NCI-H146 (cell line): ENCODE measurements around the gene AGL.
"Not testable (repeated sequence)": the region's sequence is repeated elsewhere in the genome, so short reads cannot be mapped to it uniquely, and the experiment has no call there.

Source experiments
- DNase-seq: peaks from one replicate; lab custom pipeline; 2025; lab: John Stamatoyannopoulos, UW

Gene AGL

DNA sequence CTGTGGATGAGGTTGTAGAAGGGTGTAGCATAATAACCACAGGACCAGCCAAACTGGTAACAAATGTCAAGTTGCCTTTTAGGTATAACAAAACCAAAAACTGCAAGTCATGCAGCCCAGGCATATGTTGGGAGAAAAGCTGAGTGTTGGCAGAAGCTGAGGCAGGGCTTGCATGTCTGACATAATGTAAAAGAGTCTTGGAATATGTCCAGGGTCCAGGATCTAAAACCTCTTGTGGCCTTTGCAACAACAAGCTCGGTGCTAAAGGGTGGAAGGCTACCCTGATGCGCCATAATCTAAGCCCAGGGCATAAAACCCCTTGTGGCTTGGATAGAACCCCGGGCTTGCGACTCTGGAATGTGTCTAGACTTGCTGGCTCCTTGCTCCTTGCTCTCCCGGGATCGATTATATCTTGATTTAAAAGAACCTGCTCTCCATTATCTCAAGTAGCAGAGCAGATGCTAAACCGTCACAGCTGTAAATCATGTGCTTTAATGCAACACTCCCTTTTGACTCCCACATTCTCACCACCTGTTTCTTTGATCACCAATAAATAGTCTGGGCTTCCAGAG, 93.1 kb downstream of the AGL start:
- no peak for DNase-seq

DNA sequence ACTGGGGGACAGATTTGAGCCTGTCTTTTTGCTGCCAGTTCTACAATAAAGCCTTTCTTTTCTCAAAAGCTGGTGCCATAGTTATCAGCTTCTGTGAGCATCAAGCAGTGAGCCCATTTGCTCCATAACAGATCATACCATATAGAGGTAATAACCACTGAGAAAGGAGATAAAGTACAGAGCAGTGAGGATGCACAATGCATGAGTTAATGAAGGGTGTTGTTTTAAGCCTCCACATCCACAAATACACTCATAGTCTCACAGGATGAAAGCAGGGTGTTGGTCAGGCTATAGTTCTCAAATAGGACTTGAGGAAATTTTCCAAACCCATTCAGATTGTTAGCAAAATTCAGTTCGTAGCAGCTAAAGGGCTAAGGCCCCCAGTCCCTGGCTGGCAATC, 94.0 kb downstream of the AGL start:
- no peak for DNase-seq

DNA sequence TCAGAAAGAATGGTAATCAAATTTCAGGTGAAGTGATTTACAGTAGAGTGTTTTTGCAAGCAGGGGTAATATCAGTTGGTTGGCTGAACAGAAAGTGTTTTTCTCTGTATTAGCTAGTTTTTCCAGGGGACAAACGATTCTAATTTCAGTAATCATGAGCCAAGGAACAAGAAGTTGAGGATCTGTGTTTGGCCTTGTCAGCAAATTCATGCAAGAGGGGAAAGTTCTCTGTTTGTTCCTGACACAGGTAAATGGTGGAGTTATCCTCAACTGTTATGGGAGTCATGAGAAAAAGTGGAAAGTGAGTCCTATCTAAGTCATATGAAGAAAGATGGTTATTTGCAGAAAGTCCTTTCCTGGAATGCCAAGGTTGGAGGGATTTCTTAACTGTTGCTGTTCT, 95.0 kb downstream of the AGL start:
- no peak for DNase-seq

DNA sequence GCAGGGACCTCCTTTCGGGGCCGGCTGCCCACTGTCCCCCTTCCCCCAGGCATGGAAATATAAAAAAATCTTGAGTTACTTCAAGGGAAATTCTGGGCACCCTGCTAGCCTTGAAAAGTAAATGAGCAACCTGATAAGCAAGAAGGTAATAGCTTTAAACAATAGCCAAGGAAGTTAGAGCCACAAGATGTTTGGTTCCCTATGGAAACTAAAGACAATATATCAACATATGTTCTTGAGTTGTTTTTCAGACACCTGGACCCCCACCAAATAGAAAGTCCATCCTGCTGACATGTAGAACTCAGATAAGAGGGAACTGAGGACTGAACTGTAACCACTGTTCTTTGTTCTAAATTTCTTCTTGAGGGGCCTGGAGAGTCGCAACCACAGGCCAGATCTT, 100.3 kb downstream of the AGL start:
- no peak for DNase-seq

DNA sequence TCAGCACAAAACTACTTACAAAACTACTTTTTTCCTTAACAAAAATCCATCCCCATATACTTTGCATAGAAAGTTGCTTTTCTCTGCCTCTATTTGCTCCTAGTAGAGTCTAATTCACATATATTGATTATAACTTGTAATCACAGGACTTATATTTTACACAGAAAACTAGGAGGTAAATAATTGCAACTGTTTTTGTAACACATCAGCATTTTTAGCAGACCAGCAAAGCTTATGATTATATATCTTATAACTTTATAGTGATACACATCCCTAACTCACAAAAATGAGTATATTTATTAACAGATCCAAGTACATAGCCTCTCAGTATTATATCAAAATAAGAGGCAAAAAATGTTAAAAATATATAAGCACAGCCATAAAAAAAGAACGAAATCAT, 102.4 kb downstream of the AGL start:
- DNase-seq: no peak

DNA sequence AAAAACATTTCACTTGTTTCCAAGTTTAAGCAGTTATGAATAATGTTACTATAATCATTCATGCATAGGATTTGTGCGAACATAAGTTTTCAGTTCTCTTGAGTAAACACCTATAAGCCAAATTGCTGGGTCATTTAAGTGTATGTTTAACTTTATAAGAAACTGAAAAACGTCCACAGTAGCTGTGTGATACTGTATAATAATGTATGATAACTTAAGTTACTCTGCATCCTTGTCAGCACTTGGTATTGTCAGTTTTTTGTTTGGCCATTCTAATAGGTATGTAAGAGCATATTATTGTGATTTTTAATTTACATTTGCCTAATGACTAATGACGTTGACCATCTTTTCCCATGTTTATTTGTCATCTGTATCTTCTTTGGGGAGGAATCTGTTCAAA, 105.2 kb downstream of the AGL start:
- no peak for DNase-seq

DNA sequence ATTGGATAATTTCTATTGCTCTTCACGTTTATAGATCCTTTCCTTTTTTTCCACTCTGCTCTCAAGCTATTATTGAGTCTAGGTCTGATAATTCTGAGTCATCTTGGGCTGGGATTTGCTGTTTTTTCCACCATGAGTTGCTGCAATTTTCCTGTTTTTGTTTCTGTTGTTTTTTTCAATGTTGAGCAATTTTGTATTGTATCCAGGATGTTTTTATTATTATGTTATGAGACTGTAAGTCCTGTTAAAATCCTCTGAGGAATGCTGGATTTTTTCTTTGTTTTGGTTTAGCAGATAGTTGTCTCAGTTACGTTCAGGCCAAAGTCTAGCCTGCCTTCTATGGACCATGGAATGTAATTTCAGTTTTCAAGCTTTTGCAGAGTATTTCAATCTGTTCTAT, 106.6 kb downstream of the AGL start:
- DNase-seq: no peak

DNA sequence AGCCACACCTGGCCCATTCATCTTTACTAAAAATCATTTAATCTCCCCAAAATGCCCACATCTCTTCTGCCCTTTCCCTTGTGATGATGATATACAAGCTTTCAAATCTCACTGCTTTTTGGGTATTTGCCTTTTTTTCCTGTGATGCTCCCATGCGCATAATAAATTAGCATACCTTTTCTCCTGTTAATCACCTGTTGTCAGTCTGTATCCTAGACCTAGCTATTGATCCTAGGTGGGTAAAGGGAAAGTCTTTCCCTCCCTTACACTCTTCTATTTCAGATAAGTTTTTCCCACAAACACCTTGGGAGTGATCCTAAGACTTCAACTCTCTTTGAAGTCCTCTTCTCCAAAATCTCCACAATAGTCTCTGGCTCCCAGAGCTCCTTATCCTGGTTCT, 107.7 kb downstream of the AGL start:
- DNase-seq: no peak

DNA sequence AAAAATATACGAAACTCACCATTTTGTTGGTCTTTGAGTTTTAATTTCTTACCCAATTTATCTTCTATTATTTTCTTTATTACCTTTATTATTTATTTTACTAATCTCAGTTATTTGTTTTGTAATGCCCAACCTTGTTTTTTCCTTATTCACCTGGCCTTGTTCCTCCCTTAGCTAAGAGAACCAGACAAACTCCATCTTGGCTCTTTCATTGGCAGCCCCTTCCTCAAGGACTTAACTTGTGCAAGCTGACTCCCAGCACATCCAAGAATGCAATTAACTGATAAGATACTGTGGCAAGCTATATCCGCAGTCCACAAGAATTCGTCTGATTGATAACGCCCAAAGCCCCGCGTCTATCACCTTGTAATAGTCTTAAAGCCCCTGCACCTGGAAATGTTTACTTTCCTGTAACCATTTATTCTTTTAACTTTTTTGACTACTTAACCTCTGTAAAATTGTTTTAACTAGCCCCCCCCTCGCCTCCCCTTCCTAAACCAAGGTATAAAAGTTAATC, 109.1 kb downstream of the AGL start:
- DNase-seq: not testable (repeated sequence)

DNA sequence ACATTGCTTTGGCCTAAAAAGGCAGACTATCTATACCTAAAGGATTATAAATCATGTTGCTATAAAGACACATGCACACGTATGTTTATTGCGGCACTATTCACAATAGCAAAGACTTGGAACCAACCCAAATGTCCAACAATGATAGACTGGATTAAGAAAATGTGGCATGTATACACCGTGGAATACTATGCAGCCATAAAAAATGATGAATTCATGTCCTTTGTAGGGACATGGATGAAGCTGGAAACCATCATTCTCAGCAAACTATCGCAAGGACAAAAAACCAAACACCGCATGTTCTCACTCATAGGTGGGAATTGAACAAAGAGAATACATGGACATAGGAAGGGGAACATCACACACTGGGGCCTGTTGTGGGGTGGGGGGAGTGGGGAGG, 110.1 kb downstream of the AGL start:
- DNase-seq: not testable (repeated sequence)

DNA sequence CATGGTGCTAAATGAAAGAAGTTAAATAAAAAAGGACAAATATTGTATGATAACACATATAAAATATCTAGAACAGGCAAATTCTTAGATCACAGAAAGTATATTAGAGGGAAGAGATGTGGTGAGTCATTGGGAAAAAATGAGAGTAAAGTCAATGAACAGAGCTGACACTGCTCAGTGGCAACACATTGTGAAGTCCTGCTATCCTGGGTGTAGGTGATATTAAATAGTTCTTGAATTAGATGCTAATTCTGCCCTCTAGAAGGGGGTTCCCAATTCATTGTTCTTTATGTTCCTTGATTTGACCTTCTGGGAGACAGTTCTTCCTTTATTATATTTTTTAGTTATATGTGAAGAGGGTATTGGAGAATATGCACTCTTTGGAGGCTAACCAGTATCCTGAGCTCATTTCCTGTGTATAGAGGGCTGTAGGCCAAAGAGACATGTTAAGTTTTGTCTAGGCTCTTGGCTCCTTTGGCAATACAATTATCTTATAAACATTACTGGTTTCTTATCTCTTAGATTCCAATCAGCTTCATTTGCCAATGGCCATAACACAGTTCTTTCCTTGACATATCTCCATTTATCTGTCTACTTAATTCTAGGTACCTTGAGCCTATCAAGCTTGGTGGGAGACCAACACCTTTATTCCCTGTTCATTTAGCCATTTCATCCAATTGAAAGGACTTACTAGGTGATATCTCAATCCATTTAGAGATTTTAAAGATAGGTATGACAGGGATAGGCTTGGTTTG, 113.1 kb downstream of the AGL start:
- DNase-seq: no peak

DNA sequence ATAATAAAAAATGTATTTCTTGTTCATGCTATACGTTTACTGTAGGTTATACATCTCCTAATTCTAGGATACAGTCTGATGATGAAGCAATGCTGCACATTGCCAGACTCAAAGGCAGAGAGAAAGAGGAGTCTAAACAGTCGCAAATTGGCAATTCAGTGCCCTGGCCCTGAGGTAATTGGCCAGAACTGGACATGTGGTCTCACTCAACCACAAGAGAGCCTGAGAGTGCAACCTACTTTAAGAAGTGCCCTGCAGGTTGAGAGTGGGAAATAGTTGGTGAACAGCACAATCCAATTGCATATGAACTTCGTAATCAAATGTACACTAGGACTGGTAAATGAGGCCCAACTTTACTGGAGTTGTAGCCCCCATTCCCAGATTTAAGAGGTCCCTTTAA, 114.6 kb downstream of the AGL start:
- DNase-seq: no peak

DNA sequence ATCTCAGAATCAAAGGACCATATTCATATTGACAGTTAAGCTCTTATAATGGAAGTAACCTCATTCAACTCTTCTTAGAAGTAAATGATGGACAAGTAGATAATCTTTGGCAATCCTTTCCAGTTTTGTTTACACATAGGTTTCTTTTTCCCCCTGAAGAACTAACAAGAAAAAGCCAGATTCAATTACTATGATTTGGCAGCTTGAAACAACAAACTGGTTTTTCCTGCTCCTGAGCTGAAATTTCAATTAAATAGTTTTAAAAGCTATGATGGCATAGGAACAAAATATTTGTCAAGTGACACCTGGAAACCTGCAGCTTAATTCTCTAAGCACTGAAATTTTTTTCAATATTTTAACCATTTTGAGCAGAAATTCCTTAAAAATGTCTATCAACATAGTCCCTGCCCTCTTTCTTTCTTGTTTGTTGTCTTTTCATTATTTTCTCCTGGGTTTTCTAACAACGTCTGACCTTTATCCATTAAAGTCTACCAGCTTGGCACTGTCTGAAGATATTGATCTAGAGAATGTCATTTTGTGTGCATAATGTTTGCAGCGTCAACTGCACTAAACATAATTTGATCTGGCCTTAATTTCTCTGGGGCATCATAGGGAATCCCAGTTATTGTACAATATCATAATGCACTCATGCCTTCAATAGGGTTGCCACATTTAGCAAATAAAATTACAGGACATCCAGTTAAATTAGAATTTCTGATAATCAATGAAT, 115.7 kb downstream of the AGL start:
- DNase-seq: no peak

DNA sequence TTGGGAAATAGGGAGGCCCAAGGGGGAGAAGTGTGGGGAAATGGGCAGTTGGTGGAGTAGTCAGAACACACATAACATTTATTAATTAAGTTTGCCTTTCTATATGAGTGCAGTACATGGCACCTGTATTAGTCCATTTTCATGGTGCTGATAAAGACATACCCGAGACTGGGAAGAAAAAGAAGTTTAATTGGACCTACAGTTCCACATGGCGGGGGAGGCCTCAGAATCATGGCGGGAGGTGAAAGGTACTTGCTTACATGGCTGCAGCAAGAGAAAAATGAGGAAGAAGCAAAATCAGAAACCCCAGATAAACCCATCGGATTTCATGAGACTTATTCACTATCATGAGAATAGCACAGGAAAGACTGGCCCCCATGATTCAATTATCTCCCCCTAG, 118.1 kb downstream of the AGL start:
- DNase-seq: no peak

DNA sequence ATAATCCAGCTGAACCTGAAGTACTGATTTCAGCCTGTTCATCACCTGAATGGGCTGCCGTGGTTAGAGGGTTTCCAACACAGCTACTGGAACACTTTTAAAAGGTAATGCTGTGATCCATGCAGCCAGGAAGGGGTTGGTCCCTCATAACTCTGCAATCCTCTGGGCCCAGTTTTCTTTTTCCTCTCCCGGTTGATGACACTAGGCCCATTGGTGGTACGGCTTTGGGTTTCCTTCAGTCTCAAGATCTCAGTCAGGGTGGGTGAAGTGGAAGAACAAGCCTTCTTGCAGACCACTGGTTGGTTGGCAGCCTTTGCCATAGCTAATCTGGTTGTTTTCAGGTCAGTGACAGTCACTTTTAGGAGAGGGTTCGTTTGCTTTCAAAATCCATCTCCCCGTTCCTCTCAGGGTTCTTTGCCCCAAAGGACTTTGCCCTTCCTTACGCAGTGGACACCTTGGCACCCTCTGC, 119.1 kb downstream of the AGL start:
- no peak for DNase-seq

DNA sequence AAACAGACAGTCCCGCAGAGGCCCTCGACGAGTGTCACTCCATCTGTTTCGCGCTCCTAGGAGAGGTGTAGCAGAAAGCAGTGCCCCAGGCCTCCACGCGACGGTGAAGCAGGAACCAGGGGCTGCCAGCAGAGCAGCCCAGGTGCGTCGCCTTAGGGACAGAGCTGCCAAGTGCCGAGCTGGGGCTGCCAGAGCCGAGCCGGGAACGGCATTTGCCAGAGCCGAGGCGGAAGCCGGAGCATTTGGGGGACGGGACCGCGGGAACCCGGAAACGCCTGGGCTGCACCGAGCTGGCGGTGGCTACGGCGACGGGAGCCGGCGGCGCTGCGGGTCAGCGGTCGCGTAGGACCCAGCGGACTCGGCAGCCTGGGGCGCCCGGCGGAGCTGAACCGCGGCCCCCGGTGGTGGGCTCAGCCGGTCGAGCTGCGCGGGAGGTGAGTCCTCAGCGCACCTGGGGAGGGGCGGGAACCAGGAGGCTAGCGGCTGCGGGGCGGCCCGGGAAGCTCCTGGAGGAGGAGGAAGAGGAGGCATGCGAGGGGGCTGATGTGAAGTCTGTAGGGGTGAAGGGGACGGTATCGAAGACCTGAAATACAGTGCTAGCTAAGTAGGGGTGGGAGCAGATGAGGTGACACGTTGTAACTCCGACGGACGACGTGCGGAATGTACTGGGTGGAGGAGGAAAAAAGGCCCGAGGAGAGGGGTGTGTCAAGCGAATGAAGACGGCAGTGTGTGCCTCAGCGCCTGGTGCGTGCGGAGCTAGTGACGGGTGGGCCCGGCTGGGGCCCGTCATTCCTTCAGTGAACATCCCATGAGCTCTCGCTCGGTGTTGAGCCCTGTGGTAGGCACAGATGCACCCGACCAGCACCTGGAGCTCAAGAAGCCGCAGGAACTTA, 119.8 kb downstream of the AGL start, which contains the start of gene SLC35A3:
TSS of gene SLC35A3 (plus strand) at position 268 of the 893 bp plus-strand sequence. CDS start 23,559 bp downstream, outside the sequence.
- peak; percentile 88 for DNase-seq

DNA sequence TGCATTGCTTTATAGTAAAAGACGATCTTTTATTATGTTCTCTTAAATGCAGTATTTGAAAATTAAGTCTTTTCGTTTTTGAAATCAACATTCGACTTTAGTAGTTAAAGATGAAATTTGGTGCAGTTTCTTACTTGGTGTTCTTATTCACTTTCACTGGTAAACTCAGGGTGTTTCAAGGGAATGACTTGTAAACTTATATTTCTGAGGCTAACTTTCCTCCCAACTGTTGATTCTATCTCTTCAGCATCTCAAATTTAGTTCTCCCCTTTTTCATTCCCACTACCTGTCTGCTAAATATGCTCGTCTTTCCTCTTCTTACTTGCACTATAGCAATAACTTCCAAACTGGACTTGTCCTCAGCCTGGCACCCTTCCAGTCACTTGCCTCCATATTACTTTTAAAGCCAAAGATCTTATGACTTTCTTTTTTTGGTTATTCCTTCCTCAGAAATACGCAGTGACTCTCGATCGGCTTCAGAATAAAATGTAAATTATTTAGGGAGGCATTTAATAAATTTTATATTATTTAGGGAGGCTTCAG, 120.6 kb downstream of the AGL start:
- DNase-seq: no peak

DNA sequence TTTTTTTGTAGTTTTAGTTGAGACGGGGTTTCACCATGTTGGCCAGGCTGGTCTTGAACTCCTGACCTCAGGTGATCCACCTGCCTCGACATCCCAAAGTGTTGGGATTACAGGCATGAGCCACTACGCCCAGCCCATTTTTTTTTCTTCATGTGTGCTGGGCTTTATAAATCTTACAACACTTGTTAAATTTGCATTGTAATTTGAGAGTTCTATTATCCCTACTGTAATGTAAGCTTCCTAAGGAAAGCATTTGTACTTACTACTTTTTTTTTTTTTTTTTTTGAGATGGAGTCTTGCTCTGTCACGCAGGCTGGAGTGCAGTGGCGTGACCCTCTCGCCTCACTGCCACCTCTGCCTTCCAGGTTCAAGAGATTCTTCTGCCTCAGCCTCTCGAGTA, 121.9 kb downstream of the AGL start:
- not testable (repeated sequence) for DNase-seq
